Endothelial cell of umbilical vein (primary cell): Measurements from ENCODE around the gene STOX1. TPM values are rescaled to one million over a fixed set of nuclear protein-coding genes. Genes with fewer than 3 reads are reported as not detected.

ENCODE experiments used
- BruUV-seq: library from RNA; stranded (reverse); fragments of 400-500 nt; replicated peaks from 2 replicates; lab custom pipeline; 2021; lab: Mats Ljungman, UMichigan
- CTCF ChIA-PET: fragments of 300-600, 350-600 bp; sonication (Branson Sonifier 250); formaldehyde crosslinking; loops from one replicate; lab custom pipeline; 2021; ENCODE audit warnings: antibody characterized with exemption, inconsistent platforms; lab: Charles Lee
- POLR2A ChIA-PET: fragments of 300-600, 350-600 bp; sonication (Branson Sonifier 250); formaldehyde crosslinking; loops from one replicate; lab custom pipeline; 2021; ENCODE audit warnings: antibody characterized with exemption, inconsistent platforms; lab: Charles Lee
- DNase-seq: peaks from one replicate; pipeline ENCODE4 v3.0.0-alpha.2; 2011; ENCODE audit warnings: low read depth, low spot score
- FAIRE-seq: peaks from 2 replicates; lab custom pipeline; 2011; peaks lifted over from hg19 to GRCh38; lab: Jason Lieb, UNC
- H2AFZ ChIP-seq: 2 replicates; pipeline ENCODE4 v1.6.0; 2012; ENCODE audit warnings: low read depth, low read length, control low read depth, inconsistent platforms
- H3K27ac ChIP-seq: 2 replicates; pipeline ENCODE4 v1.5.1; 2011; ENCODE audit warnings: low read depth, mild to moderate bottlenecking, control low read depth, low read length, moderate library complexity; ENCODE audit not compliant: insufficient read depth
- H3K27me3 ChIP-seq, 2 experiments: 2 replicates each; pipeline versions ENCODE4 v1.6.0 to v1.6.1; 2011; ENCODE audit warnings: low read length in 2 of 2, mixed read lengths in 1 of 2; ENCODE audit not compliant: control insufficient read depth in 2 of 2, insufficient read depth in 2 of 2
- H3K36me3 ChIP-seq, 2 experiments: 2 replicates in 1 of 2; 3 replicates in 1 of 2; pipeline ENCODE4 v1.5.1; 2011; ENCODE audit warnings: low read length in 2 of 2, mild to moderate bottlenecking in 1 of 2, moderate library complexity in 1 of 2; ENCODE audit not compliant: control insufficient read depth in 2 of 2, insufficient read depth in 2 of 2; ENCODE audit errors: extremely low read depth in 1 of 2
- H3K4me1 ChIP-seq: 3 replicates; pipeline ENCODE4 v1.5.1; 2011; ENCODE audit warnings: mild to moderate bottlenecking, low read length; ENCODE audit not compliant: control insufficient read depth, insufficient read depth; ENCODE audit errors: extremely low read depth
- H3K4me2 ChIP-seq: 2 replicates; pipeline ENCODE4 v1.6.1; 2011; ENCODE audit warnings: low read length, control low read depth, mixed read lengths; ENCODE audit not compliant: insufficient read depth
- H3K4me3 ChIP-seq, 3 experiments: fragments of 200-600 bp in 1 of 3; sonication (generic), shearing (Covaris generic) in 1 of 3; replicated peaks in 1 of 3; 2 replicates each; pipeline ENCODE4 v1.5.1; 2011 to 2016; ENCODE audit warnings: control low read depth in 3 of 3, low read length in 3 of 3, mild to moderate bottlenecking in 2 of 3, inconsistent platforms in 1 of 3, low read depth in 1 of 3, moderate library complexity in 1 of 3; ENCODE audit not compliant: insufficient read depth in 1 of 3
- H3K79me2 ChIP-seq: 2 replicates; pipeline ENCODE4 v1.6.0; 2012; ENCODE audit warnings: low read length, inconsistent platforms; ENCODE audit not compliant: control insufficient read depth, insufficient read depth
- H3K9ac ChIP-seq: replicated peaks from 2 replicates; pipeline ENCODE3; 2011; ENCODE audit warnings: low read length, control low read depth; ENCODE audit not compliant: insufficient read depth; ENCODE audit errors: extremely low read depth
- H3K9me1 ChIP-seq: replicated peaks from 3 replicates; pipeline ENCODE4 v1.6.0; 2011; ENCODE audit warnings: mild to moderate bottlenecking, low read length; ENCODE audit not compliant: control insufficient read depth, insufficient read depth; ENCODE audit errors: extremely low read depth
- H3K9me3 ChIP-seq: replicated peaks from 2 replicates; pipeline ENCODE4 v1.5.1; 2012; ENCODE audit warnings: low read length, inconsistent platforms; ENCODE audit not compliant: control insufficient read depth, insufficient read depth
- H4K20me1 ChIP-seq: replicated peaks from 2 replicates; pipeline ENCODE3; 2011; ENCODE audit warnings: mild to moderate bottlenecking, low read length; ENCODE audit not compliant: control insufficient read depth, insufficient read depth; ENCODE audit errors: extremely low read depth
- GATA2 ChIP-seq: IDR thresholded peaks from 2 replicates; pipeline ENCODE4 v1.7.0; 2011; ENCODE audit warnings: low read depth, mild to moderate bottlenecking, moderate library complexity, mixed read lengths, low read length; ENCODE audit not compliant: insufficient read length, insufficient read depth
- JUN ChIP-seq: IDR thresholded peaks from 2 replicates; pipeline ENCODE4 v1.6.1; 2011; ENCODE audit warnings: borderline replicate concordance, low read depth; ENCODE audit not compliant: insufficient read length, insufficient read depth
- POLR2A ChIP-seq: IDR thresholded peaks from 2 replicates; pipeline ENCODE4 v1.6.1; 2012; ENCODE audit warnings: low read depth, mild to moderate bottlenecking, control low read depth, low read length
- dilution Hi-C: fragments of 300-500 bp; cut with MboI; formaldehyde crosslinking; loops from one replicate; pipeline ENCODE4 v1.15.0; 2019; ENCODE audit warnings: low sequenced_read_pairs; ENCODE audit not compliant: extremely low pct_ligation_motif_present
- intact Hi-C: fragments of 100-400 bp; cut with micrococcal nuclease; formaldehyde crosslinking; loops from one replicate; pipeline ENCODE4 v1.10.0; 2022
- polyA plus RNA-seq, 4 experiments: library from polyadenylated mRNA; depleted of rRNA in 3 of 4; stranded (reverse) in 3 of 4; unstranded in 1 of 4; fragments of >200 nt; gene quantifications; 2 replicates each; pipeline versions ENCODE4 v1.2.1 to v1.2.3, GENCODE V29; 2011 to 2012; ENCODE audit warnings: missing spikeins in 1 of 4
- total RNA-seq: library from RNA; stranded (reverse); gene quantifications from 2 replicates; pipeline ENCODE4 v1.2.3, GENCODE V29; 2021
- TF ChIP-seq, protein P1 (sequence below), 2 donors: IDR thresholded peaks; 1 replicate in 1 of 2; 2 replicates in 1 of 2; pipeline ENCODE4 v1.5.1; 2011; ENCODE audit warnings: low read length in 2 of 2, mild to moderate bottlenecking in 2 of 2, moderate library complexity in 2 of 2, control low read depth in 1 of 2, inconsistent platforms in 1 of 2, low read depth in 1 of 2; ENCODE audit not compliant: insufficient read depth in 1 of 2; ENCODE audit errors: extremely low read depth in 1 of 2

The STOX1 gene
- total and polyA plus RNA-seq, 2 donors (not counting 3 experiments of a cell fraction or from before 2014, with no cell fraction given), result 0.06 to 0.20 TPM

DNA sequence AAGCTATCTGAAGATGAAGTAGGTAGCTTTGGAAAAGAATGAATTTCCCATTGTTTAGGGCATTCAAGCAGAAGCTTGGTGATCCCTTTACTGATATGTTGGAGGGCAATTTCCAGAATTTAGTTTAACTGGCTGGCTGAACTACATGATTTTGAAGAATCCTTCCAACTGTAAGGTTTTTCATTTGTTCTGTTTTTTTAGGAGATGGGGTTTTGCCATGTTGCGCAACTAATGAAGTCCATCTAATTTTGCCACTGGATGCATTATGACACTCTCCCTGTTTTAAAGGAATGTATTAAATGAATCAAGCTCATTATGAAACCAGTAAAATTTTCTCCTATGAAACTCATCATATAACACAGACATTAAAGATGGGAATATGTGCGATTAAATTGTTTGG, 67.7 kb downstream of the STOX1 start:
- no peaks in the 10 kb centered on the region for H3K9me1 ChIP-seq
- intact Hi-C loops (no loop called here), dilution Hi-C loops (no loop called here)
- DNase-seq (no peak), FAIRE-seq (no peak)
- BruUV-seq, result no TSS peak
- no peaks in the 10 kb centered on the region for H3K36me3 ChIP-seq
- TF ChIP-seq, protein P1, sequence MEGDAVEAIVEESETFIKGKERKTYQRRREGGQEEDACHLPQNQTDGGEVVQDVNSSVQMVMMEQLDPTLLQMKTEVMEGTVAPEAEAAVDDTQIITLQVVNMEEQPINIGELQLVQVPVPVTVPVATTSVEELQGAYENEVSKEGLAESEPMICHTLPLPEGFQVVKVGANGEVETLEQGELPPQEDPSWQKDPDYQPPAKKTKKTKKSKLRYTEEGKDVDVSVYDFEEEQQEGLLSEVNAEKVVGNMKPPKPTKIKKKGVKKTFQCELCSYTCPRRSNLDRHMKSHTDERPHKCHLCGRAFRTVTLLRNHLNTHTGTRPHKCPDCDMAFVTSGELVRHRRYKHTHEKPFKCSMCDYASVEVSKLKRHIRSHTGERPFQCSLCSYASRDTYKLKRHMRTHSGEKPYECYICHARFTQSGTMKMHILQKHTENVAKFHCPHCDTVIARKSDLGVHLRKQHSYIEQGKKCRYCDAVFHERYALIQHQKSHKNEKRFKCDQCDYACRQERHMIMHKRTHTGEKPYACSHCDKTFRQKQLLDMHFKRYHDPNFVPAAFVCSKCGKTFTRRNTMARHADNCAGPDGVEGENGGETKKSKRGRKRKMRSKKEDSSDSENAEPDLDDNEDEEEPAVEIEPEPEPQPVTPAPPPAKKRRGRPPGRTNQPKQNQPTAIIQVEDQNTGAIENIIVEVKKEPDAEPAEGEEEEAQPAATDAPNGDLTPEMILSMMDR (IDR thresholded peaks at IDR 0.05; ENCODE audit: extremely low read depth in 1 of 2, insufficient read depth in 1 of 2, low read depth in 1 of 2, low read length in 2 of 2), result no peak
- TF ChIP-seq POLR2A, result no peak
- no peak for TF ChIP-seq JUN
- ChIA-PET CTCF (interaction anchor here (0.9 to 4.1 kb wide), 5 partner anchors 68 to 1107 kb away, joined by 4 to 36 read pairs (median 6); partner anchors contain the start of gene STOX1), POLR2A (interaction anchor here (1.2 kb wide), 1 partner anchor 64 kb away, joined by 3 read pairs; no protein-coding TSS in a partner anchor)
- H3K4me2 ChIP-seq, result no peak overlapping the region
- no peak overlapping the region for H3K27ac ChIP-seq
- no peak overlapping the region for H3K9ac ChIP-seq
- no peaks in the 10 kb centered on the region for H3K27me3 ChIP-seq
- no peaks in the 10 kb centered on the region for H3K9me3 ChIP-seq
- no peak overlapping the region for H3K4me3 ChIP-seq
- no peaks in the 10 kb centered on the region for H4K20me1 ChIP-seq
- no peaks in the 10 kb centered on the region for H3K79me2 ChIP-seq
- H3K4me1 ChIP-seq, result no peaks in the 10 kb centered on the region
- no peak overlapping the region for H2AFZ ChIP-seq

DNA sequence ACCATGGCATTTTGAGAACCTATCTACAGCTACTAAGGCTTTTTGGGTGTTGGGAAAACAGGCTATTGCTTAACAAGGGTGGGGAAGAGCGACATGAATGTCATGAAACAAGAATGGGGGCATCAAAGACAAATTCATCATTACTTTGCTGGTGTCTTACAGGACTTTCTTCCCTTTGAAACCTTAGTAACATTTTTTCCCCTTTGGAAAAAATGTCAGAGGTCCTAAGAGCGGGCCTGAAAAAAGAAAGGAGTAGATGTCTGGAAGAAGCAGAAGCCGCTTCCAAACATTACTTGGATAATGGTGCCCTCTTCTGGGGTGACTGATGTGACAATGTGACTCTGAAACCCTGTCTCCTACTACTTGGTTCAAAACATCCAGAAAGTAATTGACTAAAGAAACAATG, 70.0 kb downstream of the STOX1 start:
- H3K4me3 ChIP-seq, result no peak overlapping the region
- H3K9me3 ChIP-seq, result no peaks in the 10 kb centered on the region
- H3K27me3 ChIP-seq, result no peaks in the 10 kb centered on the region
- no peak overlapping the region for H3K4me2 ChIP-seq
- peaks cover 11% of the 10 kb centered on the region for H3K79me2 ChIP-seq
- dilution Hi-C loops, result no loop called here
- H3K4me1 ChIP-seq, result peaks cover 11% of the 10 kb centered on the region
- no peak overlapping the region for H3K27ac ChIP-seq
- H4K20me1 ChIP-seq, result no peaks in the 10 kb centered on the region
- TF ChIP-seq, protein P1 (IDR thresholded peaks at IDR 0.05; ENCODE audit: extremely low read depth in 1 of 2, insufficient read depth in 1 of 2, low read depth in 1 of 2, low read length in 2 of 2), result peak; percentile 18 to 29
- no peak for TF ChIP-seq GATA2
- no peak overlapping the region for H2AFZ ChIP-seq
- DNase-seq, result peak; percentile 67
- peak; percentile 70 for FAIRE-seq
- ChIA-PET POLR2A (no interaction called here), CTCF (interaction anchor here (0.6 to 4.1 kb wide), 11 partner anchors 12 to 1109 kb away, joined by 3 to 36 read pairs (median 4); partner anchors contain the start of gene TET1)
- BruUV-seq, result no TSS peak
- H3K36me3 ChIP-seq, result no peaks in the 10 kb centered on the region
- intact Hi-C loops, result loop anchor here (1.0 to 2.0 kb wide), 3 partner anchors 105 to 685 kb away; no protein-coding TSS in a partner anchor
- no peak overlapping the region for H3K9ac ChIP-seq
- no peaks in the 10 kb centered on the region for H3K9me1 ChIP-seq
